HEK293 (cell line): ENCODE results near the gene ANKS6.

Experiments used
- CTCF ChIA-PET: fragments of 350-600 bp; formaldehyde crosslinking; extraction: SDS; loops from one replicate; lab custom pipeline; 2021; ENCODE audit warnings: antibody characterized with exemption; lab: Yijun Ruan, JAX
- POLR2A ChIA-PET: fragments of 300-600 bp; formaldehyde crosslinking; extraction: SDS; loops from one replicate; lab custom pipeline; 2020; ENCODE audit warnings: antibody characterized with exemption, inconsistent platforms; lab: Yijun Ruan, JAX
- H3K27ac ChIP-seq: fragments of 200-500 bp; sonication (Bioruptor generic); 2 replicates; pipeline ENCODE4 v1.5.1; 2014; ENCODE audit warnings: low read depth, low read length, control low read depth, inconsistent platforms; ENCODE audit errors: extremely low read depth
- H3K36me3 ChIP-seq, 2 experiments: fragments of 200-500 bp in 1 of 2; sonication (Bioruptor generic) in 1 of 2; 1 replicate in 1 of 2; 2 replicates in 1 of 2; pipeline ENCODE4 v1.5.1; 2014 to 2017; ENCODE audit warnings: inconsistent platforms in 2 of 2, low read length in 2 of 2; ENCODE audit not compliant: control insufficient read depth in 2 of 2, insufficient read depth in 1 of 2
- H3K4me1 ChIP-seq: fragments of 200-500 bp; sonication (Bioruptor generic); 2 replicates; pipeline ENCODE4 v1.5.1; 2014; ENCODE audit warnings: mild to moderate bottlenecking, low read length, inconsistent platforms; ENCODE audit not compliant: control insufficient read depth, insufficient read depth
- H3K4me3 ChIP-seq: 2 replicates; pipeline ENCODE4 v1.5.1; 2011; ENCODE audit warnings: low read depth, mild to moderate bottlenecking, control low read depth, low read length, moderate library complexity
- H3K9me3 ChIP-seq: fragments of 200-500 bp; sonication (Bioruptor generic); 2 replicates; pipeline ENCODE4 v1.5.1; 2014; ENCODE audit warnings: low read depth, low read length, inconsistent platforms; ENCODE audit not compliant: control insufficient read depth, insufficient read depth
- EGR2 ChIP-seq: fragments of 450-650 bp; formaldehyde crosslinking; IDR thresholded peaks from 2 replicates; pipeline ENCODE4 v1.5.1; 2016; ENCODE audit warnings: low read depth, missing biosample characterization, missing genetic modification characterization
- HOXA7 ChIP-seq: sonication (generic); formaldehyde crosslinking; IDR thresholded peaks from 2 replicates; pipeline ENCODE4 v1.8.1; 2022; ENCODE audit warnings: missing genetic modification reagents, borderline replicate concordance
- KLF1 ChIP-seq: fragments of 450-650 bp; formaldehyde crosslinking; IDR thresholded peaks from 2 replicates; pipeline ENCODE4 v1.5.1; 2016; ENCODE audit warnings: missing biosample characterization, missing genetic modification characterization
- KLF8 ChIP-seq: fragments of 450-650 bp; formaldehyde crosslinking; IDR thresholded peaks from 2 replicates; pipeline ENCODE4 v1.5.1; 2016; ENCODE audit warnings: missing biosample characterization, missing genetic modification characterization
- SCRT2 ChIP-seq: fragments of 450-650 bp; formaldehyde crosslinking; IDR thresholded peaks from 2 replicates; pipeline ENCODE4 v1.5.1; 2016; ENCODE audit warnings: missing biosample characterization, missing genetic modification characterization
- SP3 ChIP-seq: fragments of 450-650 bp; formaldehyde crosslinking; IDR thresholded peaks from 2 replicates; pipeline ENCODE4 v1.5.1; 2016; ENCODE audit warnings: missing biosample characterization, missing genetic modification characterization
- TCF7L2 ChIP-seq: IDR thresholded peaks from 2 replicates; pipeline ENCODE4 v1.6.1; 2011; ENCODE audit warnings: low read depth, mild to moderate bottlenecking, inconsistent platforms, low read length, moderate library complexity, borderline replicate concordance
- TSHZ1 ChIP-seq: fragments of 450-650 bp; formaldehyde crosslinking; IDR thresholded peaks from 2 replicates; pipeline ENCODE4 v1.5.1; 2016; ENCODE audit warnings: missing biosample characterization, missing genetic modification characterization, borderline replicate concordance
- ZBTB17 ChIP-seq: fragments of 450-650 bp; formaldehyde crosslinking; IDR thresholded peaks from 2 replicates; pipeline ENCODE4 v1.5.1; 2016; ENCODE audit warnings: missing biosample characterization, missing genetic modification characterization
- ZFHX2 ChIP-seq: fragments of 450-650 bp; formaldehyde crosslinking; conservative IDR thresholded peaks from 2 replicates; pipeline ENCODE4 v1.5.1; 2016; ENCODE audit warnings: missing biosample characterization, missing genetic modification characterization
- ZNF121 ChIP-seq: fragments of 450-650 bp; formaldehyde crosslinking; IDR thresholded peaks from 2 replicates; pipeline ENCODE4 v1.5.1; 2016; ENCODE audit warnings: missing biosample characterization, missing genetic modification characterization
- ZNF133 ChIP-seq: fragments of 450-650 bp; formaldehyde crosslinking; IDR thresholded peaks from 2 replicates; pipeline ENCODE4 v1.5.1; 2016; ENCODE audit warnings: missing biosample characterization, missing genetic modification characterization
- ZNF138 ChIP-seq: fragments of 450-650 bp; formaldehyde crosslinking; IDR thresholded peaks from 2 replicates; pipeline ENCODE4 v1.5.1; 2016; ENCODE audit warnings: missing biosample characterization, missing genetic modification characterization, borderline replicate concordance
- ZNF18 ChIP-seq: fragments of 450-650 bp; formaldehyde crosslinking; IDR thresholded peaks from 2 replicates; pipeline ENCODE4 v1.5.1; 2016; ENCODE audit warnings: missing biosample characterization, missing genetic modification characterization
- ZNF274 ChIP-seq, 2 experiments: fragments of 200-500 bp in 1 of 2; fragments of 450-650 bp in 1 of 2; sonication (Bioruptor generic) in 1 of 2; formaldehyde crosslinking in 1 of 2; IDR thresholded peaks; 2 replicates each; pipeline versions ENCODE4 v1.5.1 to v1.6.1; 2014 to 2016; ENCODE audit warnings: borderline replicate concordance in 1 of 2, inconsistent platforms in 1 of 2, low read length in 1 of 2, missing biosample characterization in 1 of 2, missing genetic modification characterization in 1 of 2
- ZNF292 ChIP-seq: fragments of 450-650 bp; formaldehyde crosslinking; IDR thresholded peaks from 2 replicates; pipeline ENCODE4 v1.5.1; 2016; ENCODE audit warnings: low read depth, missing biosample characterization, missing genetic modification characterization, borderline replicate concordance
- ZNF324 ChIP-seq: fragments of 450-650 bp; formaldehyde crosslinking; IDR thresholded peaks from 2 replicates; pipeline ENCODE4 v1.5.1; 2016; ENCODE audit warnings: missing biosample characterization, missing genetic modification characterization
- ZNF501 ChIP-seq: fragments of 450-650 bp; formaldehyde crosslinking; IDR thresholded peaks from 2 replicates; pipeline ENCODE4 v1.5.1; 2016; ENCODE audit warnings: missing biosample characterization, missing genetic modification characterization
- ZNF513 ChIP-seq: fragments of 450-650 bp; IDR thresholded peaks from 2 replicates; pipeline ENCODE4 v1.5.1; 2018; ENCODE audit warnings: missing biosample characterization, missing genetic modification characterization
- ZNF544 ChIP-seq: fragments of 450-650 bp; formaldehyde crosslinking; IDR thresholded peaks from 2 replicates; pipeline ENCODE4 v1.5.0; 2017; ENCODE audit warnings: missing biosample characterization, missing genetic modification characterization
- ZNF560 ChIP-seq: fragments of 450-650 bp; formaldehyde crosslinking; IDR thresholded peaks from 2 replicates; pipeline ENCODE4 v1.5.1; 2017; ENCODE audit warnings: missing biosample characterization, missing genetic modification characterization, borderline replicate concordance
- ZNF677 ChIP-seq: fragments of 450-650 bp; IDR thresholded peaks from 2 replicates; pipeline ENCODE4 v1.5.0; 2018; ENCODE audit warnings: missing biosample characterization, mild to moderate bottlenecking, missing genetic modification characterization, moderate library complexity
- ZNF747 ChIP-seq: fragments of 450-650 bp; formaldehyde crosslinking; IDR thresholded peaks from 2 replicates; pipeline ENCODE4 v1.5.1; 2016; ENCODE audit warnings: missing biosample characterization, missing genetic modification characterization
- ZNF792 ChIP-seq: fragments of 450-650 bp; formaldehyde crosslinking; IDR thresholded peaks from 2 replicates; pipeline ENCODE4 v1.5.1; 2016; ENCODE audit warnings: missing biosample characterization, missing genetic modification characterization
- ZSCAN18 ChIP-seq: fragments of 450-650 bp; formaldehyde crosslinking; IDR thresholded peaks from 2 replicates; pipeline ENCODE4 v1.5.1; 2016; ENCODE audit warnings: missing biosample characterization, missing genetic modification characterization

The ANKS6 gene

GRCh38 chr9:98834386-98834785, 38.0 kb upstream of the ANKS6 start:
- ChIA-PET POLR2A (no interaction called here), CTCF (no interaction called here)
- no peak overlapping the region for H3K4me3 ChIP-seq
- H3K36me3 ChIP-seq = peaks cover 0 to 3% of the 10 kb centered on the region in 2 experiments; a peak in 1 of 3 replicates
- H3K27ac ChIP-seq = no peak overlapping the region
- no peaks in the 10 kb centered on the region for H3K9me3 ChIP-seq
- no peak for TF ChIP-seq HOXA7
- no peak for TF ChIP-seq ZNF274 (IDR thresholded peaks at IDR 0.05; ENCODE audit: low read length)
- no peak for TF ChIP-seq ZNF274 (tag by site-specific recombination; IDR thresholded peaks at IDR 0.05; ENCODE audit: borderline replicate concordance)
- TF ChIP-seq SP3 (tag by site-specific recombination) = no peak
- TF ChIP-seq ZNF677 = no peak
- no peak for TF ChIP-seq KLF1
- TF ChIP-seq ZNF292 (tag by site-specific recombination) = no peak
- TF ChIP-seq EGR2 (tag by site-specific recombination) = peak; percentile 87
- TF ChIP-seq ZNF133 (tag by site-specific recombination) = no peak
- TF ChIP-seq TCF7L2 = no peak
- TF ChIP-seq ZNF324 = no peak
- TF ChIP-seq ZFHX2 (tag by site-specific recombination) = peak; percentile 59
- TF ChIP-seq ZNF513 (tag by site-specific recombination) = no peak
- TF ChIP-seq KLF8 (tag by site-specific recombination) = no peak
- no peak for TF ChIP-seq ZNF121 (tag by site-specific recombination)
- no peak for TF ChIP-seq ZNF560 (tag by site-specific recombination)
- no peaks in the 10 kb centered on the region for H3K4me1 ChIP-seq

GRCh38 chr9:98833090-98833956, 37.0 kb upstream of the ANKS6 start:
- no peaks in the 10 kb centered on the region for H3K4me1 ChIP-seq
- H3K36me3 ChIP-seq = peaks cover 0 to 3% of the 10 kb centered on the region in 2 experiments; a peak in 1 of 3 replicates
- POLR2A ChIA-PET = no interaction called here
- no peak overlapping the region for H3K27ac ChIP-seq
- H3K9me3 ChIP-seq = no peaks in the 10 kb centered on the region
- no peak overlapping the region for H3K4me3 ChIP-seq
- TF ChIP-seq EGR2 (tag by site-specific recombination) = 0 out of 2 replicates have a peak, but pooled peaks have one; percentile 11
- TF ChIP-seq SCRT2 (tag by site-specific recombination) = no peak
- TF ChIP-seq ZNF501 = no peak
- no peak for TF ChIP-seq ZNF747 (tag by site-specific recombination)
- TF ChIP-seq ZNF138 (tag by site-specific recombination) = no peak
- TF ChIP-seq ZNF18 (tag by site-specific recombination) = no peak
- CTCF ChIA-PET = no interaction called here

GRCh38 chr9:98832768-98833089, 36.4 kb upstream of the ANKS6 start:
- H3K27ac ChIP-seq = no peak overlapping the region
- peaks cover 0 to 3% of the 10 kb centered on the region in 2 experiments; a peak in 1 of 3 replicates for H3K36me3 ChIP-seq
- no peaks in the 10 kb centered on the region for H3K4me1 ChIP-seq
- H3K9me3 ChIP-seq = no peaks in the 10 kb centered on the region
- CTCF ChIA-PET = no interaction called here
- no peak overlapping the region for H3K4me3 ChIP-seq
- POLR2A ChIA-PET = no interaction called here
- TF ChIP-seq ZNF133 (tag by site-specific recombination) (no peak), ZNF792 (tag by site-specific recombination) (no peak), ZNF544 (no peak), TSHZ1 (tag by site-specific recombination) (no peak), ZSCAN18 (no peak), ZBTB17 (tag by site-specific recombination) (no peak)
